GM18505 (cell line): ENCODE data around the gene CDC7.

Experiments
- ATAC-seq: cut with Tn5 transposase; IDR thresholded peaks from one replicate; pipeline ENCODE4 v1.9.1; 2021; ENCODE audit not compliant: unreplicated experiment
- POLR2A ChIP-seq: IDR thresholded peaks from 4 replicates; pipeline ENCODE4 v1.6.1; 2011; ENCODE audit warnings: borderline replicate concordance; ENCODE audit not compliant: insufficient read depth, insufficient read length; ENCODE audit errors: extremely low read depth

CDC7 gene

GRCh38 chr1:91548376-91549040 is 47.9 kb downstream of the CDC7 start:
- ATAC-seq: no peak
- no peak for TF ChIP-seq POLR2A

GRCh38 chr1:91549041-91549735 is 48.5 kb downstream of the CDC7 start:
- no peak for TF ChIP-seq POLR2A
- ATAC-seq: no peak

- no peak for ATAC-seq
- TF ChIP-seq POLR2A: no peak
These were observed 50.3 kb downstream of the CDC7 start for GRCh38 chr1:91550961-91551360.

GRCh38 chr1:91552091-91552490 is 51.4 kb downstream of the CDC7 start:
- no peak for TF ChIP-seq POLR2A
- no peak for ATAC-seq

GRCh38 chr1:91552596-91552995 is 51.9 kb downstream of the CDC7 start:
- TF ChIP-seq POLR2A: no peak
- no peak for ATAC-seq

GRCh38 chr1:91553177-91553591 is 52.5 kb downstream of the CDC7 start:
- TF ChIP-seq POLR2A: no peak
- no peak for ATAC-seq

- no peak for ATAC-seq
- TF ChIP-seq POLR2A: no peak
These were observed 54.6 kb downstream of the CDC7 start for GRCh38 chr1:91555074-91555730.

- peak; percentile 61 for ATAC-seq
- TF ChIP-seq POLR2A: no peak
These were observed 55.3 kb downstream of the CDC7 start for GRCh38 chr1:91555821-91556531.

GRCh38 chr1:91556556-91556955 is 55.9 kb downstream of the CDC7 start:
- TF ChIP-seq POLR2A: no peak

GRCh38 chr1:91557039-91557690 is 56.5 kb downstream of the CDC7 start:
- no peak for ATAC-seq
- TF ChIP-seq POLR2A: no peak

More at GRCh38 chr1:91556556-91556955, 55.9 kb downstream of the CDC7 start:
- ATAC-seq: no peak

- no peak for ATAC-seq
- no peak for TF ChIP-seq POLR2A
These were observed 57.2 kb downstream of the CDC7 start for GRCh38 chr1:91557826-91558225.

- no peak for ATAC-seq
These were observed 58.5 kb downstream of the CDC7 start for GRCh38 chr1:91559046-91559750.

More at GRCh38 chr1:91559046-91559750, 58.5 kb downstream of the CDC7 start:
- TF ChIP-seq POLR2A: no peak
